Smooth muscle cell of the brain vasculature (primary cell): ENCODE measurements around the gene INTS3.
"Not testable (repeated sequence)": the region's sequence is repeated elsewhere in the genome, so short reads cannot be mapped to it uniquely, and the experiment has no call there.

Experiments used
- DNase-seq: peaks from one replicate; pipeline ENCODE4 v3.0.0-alpha.2; 2012; ENCODE audit warnings: low read depth, low spot score

Gene INTS3

DNA sequence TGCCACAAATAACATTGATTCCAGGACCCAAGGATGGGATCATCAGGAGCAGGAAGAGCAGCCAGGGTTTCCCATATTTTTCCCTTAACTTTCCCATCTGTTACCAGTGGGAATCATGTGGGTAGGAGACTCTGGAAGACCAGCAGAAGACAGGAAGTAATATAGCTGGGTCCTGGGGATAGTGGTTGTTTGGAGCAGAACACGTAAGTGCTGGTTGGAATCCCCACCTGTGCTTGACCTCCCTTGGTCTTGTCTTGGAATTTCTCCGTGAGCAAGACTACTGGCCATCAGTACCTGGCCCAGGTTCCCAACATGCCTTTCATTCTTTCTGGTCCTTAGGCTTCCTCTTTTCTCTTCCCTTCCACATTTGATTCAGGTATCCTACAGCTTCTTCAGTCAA, 26.4 kb downstream of the INTS3 start:
- DNase-seq: no peak

DNA sequence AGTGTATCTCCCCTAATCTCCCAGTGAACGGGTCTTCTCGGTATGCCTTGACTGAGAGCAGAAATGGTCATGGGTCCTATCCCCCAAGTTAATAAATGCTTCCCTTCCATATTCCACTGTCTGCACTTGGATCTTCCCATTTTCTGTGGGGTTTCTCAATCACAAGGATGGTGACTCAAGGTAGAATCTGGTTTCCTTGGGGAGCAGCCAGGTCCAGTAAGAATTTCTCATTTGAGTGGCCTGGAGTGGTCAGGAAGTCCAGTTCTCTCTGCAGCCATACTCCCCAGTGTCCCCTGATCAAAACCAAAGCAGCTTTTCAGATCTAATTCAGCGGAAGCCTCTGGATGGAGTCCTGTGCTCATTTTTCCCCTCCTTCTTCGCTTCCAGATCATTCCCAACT, 32.6 kb downstream of the INTS3 start:
- DNase-seq: no peak

DNA sequence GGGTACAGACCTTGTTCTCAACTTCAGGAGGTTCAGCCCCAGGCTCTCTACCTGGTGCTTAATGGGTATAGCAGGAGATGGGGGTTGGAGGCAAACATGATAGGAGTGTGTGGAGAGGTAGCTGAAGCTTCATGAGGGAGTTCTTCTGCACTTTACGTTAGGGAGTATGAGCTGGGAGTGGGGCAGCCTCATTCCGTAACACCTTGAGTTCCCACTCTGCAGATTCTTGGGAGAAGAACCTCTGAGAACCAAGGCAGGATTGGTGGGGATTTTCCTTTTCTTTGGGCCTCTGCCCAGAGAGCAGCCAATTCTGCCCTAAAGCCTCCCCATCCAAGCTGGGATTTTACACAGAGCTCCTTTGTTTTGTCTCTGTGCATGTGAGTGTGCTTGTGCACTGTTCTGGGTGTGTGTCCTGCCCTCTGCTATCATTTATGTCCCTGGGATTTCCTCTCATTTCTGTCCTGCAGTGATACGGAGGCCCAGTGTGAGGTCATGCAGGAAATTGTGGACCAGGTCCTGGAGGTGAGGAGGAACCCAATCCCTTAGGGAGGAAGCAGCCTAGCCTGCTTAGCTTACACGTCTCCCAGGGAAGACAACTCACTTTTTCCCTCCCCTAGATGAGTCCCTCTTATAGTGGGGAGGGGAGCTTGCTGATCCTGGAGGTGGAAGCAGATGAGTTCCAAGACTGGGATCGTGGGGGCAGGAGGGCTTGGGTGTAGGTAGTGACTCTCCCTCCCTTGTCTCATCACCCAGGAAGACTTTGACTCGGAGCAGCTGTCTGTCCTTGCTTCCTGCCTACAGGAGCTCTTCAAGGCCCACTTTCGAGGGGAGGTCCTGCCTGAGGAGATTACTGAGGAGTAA, 35.7 kb downstream of the INTS3 start:
- no peak for DNase-seq

DNA sequence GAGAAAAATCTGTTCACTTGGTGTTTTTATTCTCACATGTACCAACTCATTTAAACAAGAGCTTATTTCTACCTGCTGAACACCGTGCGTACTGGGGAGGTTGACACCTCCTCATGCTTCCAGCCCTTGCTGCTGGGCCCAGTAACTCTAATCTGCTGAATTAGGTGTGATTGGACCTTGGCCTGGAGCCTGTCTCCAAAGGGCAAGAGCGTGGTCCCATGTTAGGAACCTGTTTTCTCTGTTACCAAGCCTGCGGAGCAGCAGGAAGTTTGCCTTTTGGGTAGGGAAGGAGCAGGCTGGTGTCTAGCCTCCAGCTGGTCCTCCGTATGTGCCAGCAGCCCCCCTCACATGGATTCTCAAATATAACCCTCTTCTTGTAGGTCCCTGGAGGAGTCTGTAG, 36.5 kb downstream of the INTS3 start:
- DNase-seq: no peak

DNA sequence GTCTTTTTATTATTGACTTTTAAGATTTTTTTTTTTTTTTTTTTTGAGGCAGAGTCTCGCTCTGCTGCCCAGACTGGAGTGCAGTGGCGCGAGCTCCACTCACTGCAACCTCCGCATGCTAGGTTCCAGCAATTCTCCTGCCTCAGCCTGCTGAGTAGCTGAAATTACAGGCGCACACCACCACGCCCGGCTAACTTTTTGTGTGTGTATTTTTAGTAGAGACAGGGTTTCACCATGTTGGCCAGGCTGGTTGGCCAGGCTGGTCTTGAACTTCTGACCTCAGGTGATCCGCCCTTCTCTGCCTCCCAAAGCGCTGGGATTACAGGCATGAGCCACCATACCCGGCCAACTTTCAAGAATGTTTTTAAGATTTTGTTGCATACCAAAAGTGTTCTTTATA, 38.8 kb downstream of the INTS3 start:
- not testable (repeated sequence) for DNase-seq

DNA sequence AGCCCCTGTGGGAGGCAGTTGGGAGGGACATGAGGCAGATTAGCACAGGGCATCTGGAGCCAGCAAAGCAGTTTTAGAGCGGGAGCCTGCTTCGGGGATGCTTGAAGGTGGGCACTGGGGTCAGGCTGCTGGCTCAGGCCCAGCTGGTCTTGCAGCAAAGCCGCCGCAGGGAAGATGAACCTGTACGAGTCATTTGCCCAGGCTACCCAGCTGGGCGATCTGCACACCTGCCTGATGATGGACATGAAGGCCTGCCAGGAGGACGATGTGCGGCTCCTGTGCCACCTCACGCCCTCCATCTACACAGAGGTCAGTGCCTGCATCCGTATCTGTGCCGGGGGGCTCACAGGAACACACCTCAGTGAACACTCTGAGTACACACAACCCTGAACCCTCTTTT, 39.7 kb downstream of the INTS3 start:
- DNase-seq: no peak

DNA sequence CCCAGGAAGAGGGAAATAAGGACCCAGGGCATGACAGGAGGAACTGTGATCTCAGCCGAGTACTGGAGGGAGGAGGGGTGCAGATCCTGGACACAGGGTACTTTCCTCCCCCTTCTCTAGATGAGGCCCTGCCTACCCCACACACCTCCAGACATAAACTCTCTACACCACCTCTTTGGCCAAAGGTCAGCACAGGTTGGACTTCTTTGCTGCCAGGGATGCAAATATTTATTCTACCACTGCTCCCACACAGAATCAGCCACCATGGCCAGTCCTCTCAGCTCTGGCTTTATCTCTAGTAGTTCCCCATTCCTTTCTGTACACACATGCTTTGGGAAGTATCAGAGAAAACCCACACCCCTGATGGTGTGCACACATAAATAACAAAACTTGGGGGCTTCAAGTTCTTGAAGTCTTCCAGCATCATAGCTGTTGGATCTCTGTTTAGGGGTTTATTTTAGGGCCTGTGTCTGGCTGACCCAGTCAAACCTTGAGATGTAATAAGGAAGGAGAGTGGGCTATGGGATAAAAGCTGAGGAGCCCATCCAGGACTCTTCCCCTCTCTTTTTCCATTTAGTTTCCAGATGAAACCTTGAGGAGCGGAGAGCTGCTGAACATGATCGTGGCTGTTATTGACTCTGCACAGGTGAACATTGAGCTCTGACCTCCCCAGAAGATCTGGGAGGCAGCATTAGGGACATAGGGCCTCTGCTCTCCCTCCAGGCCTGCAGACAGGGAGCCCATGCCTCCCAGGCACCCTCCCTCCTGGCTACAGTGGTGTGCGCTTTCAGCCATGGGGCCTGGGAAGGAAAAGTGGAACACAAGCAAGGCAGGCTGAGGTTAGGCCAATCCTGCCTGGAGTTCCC, 40.7 kb downstream of the INTS3 start:
- no peak for DNase-seq

DNA sequence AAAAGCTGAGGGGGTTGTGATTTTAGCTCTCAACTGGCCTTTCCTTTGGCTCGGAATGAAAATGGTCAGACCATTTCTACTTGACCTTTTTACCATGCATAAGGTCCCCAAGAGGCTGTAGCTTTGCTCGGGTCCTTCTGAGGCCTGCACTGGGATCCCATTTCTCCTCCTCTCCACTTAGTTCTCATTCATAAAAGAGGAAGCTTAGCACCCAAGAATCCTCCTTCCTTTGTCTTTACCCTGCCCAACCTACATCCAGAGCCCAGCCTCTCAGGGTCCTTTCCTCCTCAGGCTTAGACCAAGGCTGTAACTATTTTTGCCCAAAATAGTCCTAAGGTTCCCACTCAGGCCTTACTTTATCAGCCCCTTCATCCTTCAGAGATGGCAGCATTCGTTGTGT, 41.4 kb downstream of the INTS3 start:
- no peak for DNase-seq

DNA sequence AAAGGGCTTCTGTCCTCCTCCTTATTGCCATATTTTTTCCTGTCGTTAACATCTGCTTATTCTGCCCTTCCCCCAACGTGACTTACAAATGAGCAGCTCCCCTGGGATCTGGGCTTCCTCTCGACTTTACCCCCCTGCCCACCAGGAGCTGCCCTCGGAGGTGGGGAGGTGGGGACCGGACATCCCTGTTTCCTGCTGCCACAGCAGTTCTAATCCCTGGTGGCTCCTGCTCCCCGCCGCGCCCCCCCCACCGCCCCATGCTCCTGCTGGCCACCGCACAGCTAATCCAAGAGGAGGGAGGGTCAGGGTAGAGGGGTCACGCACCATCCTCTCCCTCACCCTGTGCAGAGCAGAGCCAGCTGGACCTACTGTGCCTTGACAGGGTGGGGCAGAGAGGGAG, 42.9 kb downstream of the INTS3 start:
- DNase-seq: no peak

DNA sequence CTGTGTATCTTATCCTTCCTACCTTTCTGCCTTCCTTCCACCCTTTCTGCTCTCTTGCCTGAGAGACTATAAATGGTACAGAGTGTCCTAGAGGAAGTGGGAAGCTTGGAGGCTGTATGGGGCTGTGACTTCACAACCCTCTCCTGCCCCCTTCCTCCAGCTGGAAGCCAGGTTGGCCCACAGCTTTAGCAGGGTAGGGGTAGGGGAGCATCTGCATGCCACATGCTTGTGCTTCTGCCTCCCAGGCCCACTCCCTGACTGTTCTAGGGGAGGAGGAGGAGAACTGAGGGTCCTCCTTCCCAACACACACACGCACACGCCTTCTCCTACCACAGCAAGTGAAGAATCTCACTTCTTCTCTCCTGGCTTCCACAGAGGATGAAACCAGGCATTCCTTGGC, 43.4 kb downstream of the INTS3 start:
- DNase-seq: no peak

DNA sequence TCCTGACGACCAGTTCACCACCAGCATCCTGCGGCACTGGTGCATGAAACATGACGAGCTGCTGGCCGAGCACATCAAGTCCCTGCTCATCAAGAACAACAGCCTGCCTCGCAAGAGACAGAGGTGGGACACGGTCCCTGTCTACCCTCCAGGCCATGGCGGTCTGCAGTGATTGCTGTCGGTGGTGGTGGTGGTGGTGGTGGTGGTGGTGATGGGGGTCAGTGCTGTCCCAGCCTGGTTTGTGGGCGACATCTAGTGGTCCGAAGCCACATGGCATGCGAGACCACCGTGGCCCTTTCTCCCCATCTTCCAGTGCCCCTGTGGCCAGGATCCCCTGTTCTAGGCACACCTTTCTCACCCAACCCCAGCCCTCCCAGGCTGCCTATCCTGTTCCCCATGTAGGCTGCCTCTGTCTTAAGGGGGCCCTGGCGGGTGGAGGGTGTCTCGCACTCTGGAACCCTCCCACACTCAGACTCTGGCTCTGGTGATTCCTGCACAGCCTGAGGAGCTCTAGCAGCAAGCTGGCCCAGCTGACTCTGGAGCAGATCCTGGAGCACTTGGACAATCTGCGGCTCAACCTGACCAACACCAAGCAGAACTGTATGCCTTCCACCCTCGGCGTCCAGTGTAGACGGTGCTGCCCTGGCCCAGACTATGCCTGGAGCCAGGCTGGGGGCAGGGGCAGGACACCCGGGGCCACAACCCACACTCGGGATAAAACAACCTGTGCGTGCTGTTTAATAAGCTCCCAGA, 44.2 kb downstream of the INTS3 start:
- DNase-seq: no peak

DNA sequence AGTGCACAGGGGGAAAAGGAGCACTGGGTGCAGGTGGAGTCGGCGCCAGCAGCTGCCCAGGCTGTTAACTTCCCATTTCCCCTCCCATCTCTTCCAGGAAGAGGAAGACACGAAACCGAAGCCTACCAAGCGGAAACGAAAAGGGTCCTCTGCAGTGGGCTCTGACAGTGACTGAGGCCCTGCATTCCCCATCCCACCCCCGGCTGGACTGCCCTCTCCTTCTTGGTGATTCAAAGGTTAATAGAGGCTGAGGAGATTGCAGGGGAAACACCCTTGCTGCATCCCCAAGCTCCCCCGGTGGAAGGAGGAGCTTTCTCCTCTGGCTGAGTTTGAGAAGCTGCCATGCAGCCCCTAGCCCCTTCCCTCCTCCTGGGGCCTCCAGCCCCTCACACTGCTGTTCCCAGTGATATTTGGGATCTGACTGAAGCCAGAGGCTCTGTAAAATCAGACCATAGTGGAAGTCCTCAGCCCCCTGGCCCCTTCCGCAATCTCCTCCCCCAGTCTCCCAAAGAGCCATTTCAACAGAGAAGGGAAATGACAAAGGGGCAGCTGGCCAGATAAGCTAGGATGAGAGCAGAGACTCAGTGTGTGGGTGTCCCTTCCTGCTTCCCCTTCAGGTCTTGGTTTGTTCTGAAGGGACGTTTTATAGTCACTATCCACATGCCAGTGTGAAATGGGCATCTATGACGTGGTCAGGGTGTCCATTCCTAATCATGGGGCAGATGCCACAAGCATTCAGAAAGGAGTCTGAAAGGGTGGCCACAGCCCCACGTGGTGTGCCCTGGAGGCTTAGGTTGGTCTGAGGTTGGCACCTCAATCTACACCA, 45.5 kb downstream of the INTS3 start:
- DNase-seq: no peak

DNA sequence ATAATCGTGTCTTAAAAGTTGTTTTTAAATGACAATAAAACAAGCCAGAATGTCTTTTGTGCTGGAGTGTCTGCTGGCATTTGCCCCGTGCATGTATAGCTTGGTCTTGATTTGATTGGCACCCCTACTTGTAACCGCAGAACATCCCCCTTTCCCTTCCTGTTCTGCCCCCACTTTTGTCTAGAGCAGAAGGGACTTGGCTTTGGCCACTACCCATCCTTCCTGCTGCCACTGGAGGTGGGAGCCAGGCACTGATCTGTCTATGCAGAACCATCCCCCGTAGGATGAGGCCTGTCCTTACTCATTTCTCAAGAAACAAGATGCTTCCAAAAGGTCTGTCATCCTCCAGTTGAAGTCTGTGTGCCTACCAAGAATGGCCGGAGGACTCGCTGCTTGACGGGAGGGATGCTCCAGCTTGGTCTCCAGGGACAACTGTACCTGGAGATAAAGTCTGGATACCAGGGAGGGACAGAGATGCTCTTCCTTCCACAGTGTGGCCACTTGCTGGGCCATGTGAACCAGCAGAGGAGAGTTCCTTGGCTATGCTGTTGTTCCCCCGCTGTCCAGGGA, 46.3 kb downstream of the INTS3 start:
- DNase-seq: no peak

DNA sequence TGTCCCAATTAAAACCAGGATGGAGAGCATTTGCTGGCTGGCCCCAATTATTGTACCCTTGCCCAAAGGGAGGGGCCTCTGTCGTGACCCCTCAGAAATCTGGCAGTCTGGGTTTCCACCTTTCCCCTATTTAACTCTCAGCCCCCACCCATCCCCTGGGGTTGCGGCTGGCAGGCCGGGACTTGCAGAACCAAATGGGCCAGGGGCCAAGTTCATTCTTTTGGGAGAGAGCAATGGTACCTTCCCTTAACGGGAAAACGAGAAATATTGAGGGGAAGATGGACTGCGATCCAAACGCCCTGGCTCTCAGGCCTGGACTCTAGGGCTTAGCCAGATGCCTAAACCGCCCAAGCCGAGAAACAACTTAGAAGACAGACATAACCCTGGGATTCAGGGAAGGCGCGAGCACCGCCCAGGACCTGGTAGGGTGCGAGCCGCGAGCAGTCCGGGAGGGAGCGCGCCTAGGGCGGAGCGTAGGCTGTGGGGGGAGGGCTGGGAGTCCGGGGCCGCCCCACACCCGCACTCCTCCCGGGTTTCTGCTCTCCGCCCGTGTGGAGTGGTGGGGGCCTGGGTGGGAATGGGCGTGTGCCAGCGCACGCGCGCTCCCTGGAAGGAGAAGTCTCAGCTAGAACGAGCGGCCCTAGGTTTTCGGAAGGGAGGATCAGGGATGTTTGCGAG, 47.1 kb downstream of the INTS3 start, which contains the start of gene SLC27A3:
SLC27A3 (plus strand) TSS at position 628 of the 678 bp plus-strand sequence. CDS start 91 bp downstream, outside the sequence.
- no peak for DNase-seq

DNA sequence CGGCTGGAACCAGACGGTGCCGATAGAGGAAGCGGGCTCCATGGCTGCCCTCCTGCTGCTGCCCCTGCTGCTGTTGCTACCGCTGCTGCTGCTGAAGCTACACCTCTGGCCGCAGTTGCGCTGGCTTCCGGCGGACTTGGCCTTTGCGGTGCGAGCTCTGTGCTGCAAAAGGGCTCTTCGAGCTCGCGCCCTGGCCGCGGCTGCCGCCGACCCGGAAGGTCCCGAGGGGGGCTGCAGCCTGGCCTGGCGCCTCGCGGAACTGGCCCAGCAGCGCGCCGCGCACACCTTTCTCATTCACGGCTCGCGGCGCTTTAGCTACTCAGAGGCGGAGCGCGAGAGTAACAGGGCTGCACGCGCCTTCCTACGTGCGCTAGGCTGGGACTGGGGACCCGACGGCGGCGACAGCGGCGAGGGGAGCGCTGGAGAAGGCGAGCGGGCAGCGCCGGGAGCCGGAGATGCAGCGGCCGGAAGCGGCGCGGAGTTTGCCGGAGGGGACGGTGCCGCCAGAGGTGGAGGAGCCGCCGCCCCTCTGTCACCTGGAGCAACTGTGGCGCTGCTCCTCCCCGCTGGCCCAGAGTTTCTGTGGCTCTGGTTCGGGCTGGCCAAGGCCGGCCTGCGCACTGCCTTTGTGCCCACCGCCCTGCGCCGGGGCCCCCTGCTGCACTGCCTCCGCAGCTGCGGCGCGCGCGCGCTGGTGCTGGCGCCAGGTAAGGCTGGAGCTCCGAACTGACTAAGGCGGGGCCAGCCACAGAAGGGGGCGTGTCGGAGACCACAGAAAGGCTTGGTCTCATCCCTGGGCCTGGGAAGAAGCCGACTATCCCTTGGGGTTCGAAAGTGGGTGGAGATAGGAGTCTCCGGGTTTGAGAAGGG, 47.8 kb downstream of the INTS3 start:
- no peak for DNase-seq

DNA sequence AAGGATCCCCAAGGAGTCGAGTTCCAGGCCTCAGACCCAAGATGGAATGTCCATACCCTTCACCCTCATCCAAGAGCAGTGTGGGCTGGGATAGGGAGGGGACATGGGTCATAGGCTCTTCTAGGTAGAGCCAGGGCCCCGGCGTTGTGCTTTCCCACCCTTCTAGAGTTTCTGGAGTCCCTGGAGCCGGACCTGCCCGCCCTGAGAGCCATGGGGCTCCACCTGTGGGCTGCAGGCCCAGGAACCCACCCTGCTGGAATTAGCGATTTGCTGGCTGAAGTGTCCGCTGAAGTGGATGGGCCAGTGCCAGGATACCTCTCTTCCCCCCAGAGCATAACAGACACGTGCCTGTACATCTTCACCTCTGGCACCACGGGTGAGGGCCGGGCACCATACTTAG, 48.5 kb downstream of the INTS3 start:
- DNase-seq: no peak

DNA sequence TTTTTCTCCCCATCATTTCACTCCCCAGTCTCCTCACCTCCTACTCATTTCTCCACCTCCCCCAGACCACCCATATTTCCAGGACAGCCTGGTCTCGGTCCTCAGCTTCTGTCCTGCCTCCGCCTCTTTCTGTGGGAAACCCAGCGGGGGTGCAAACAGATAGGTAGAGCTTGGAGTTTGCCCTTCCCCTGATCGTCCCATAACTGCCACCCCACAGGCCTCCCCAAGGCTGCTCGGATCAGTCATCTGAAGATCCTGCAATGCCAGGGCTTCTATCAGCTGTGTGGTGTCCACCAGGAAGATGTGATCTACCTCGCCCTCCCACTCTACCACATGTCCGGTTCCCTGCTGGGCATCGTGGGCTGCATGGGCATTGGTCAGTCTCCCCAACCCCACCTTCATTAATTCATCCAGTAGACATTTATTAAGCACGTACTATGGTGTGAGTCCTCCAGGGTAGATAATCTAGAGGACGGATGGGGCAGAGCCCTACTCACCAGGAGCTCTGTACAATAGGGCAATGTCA, 49.1 kb downstream of the INTS3 start:
- DNase-seq: no peak

DNA sequence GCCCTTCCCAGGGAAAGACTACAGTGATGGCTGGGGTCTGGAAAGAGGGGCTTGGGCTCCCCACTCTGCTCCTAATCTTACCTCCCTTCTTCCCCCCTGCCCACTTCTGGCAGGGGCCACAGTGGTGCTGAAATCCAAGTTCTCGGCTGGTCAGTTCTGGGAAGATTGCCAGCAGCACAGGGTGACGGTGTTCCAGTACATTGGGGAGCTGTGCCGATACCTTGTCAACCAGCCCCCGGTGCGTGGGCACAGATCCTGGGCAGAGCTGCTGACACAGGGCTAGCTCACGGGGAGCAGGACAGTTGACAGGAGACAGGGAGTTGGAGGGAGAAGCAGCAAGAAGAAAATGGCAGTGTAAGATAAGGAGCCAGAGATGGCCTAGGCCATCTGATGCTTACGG, 49.8 kb downstream of the INTS3 start:
- no peak for DNase-seq
